Fibroblast of skin of abdomen (primary cell): ENCODE measurements around the gene RPS3.
A peak's percentile ranks its signal among the peaks of the same experiment; 100 is the strongest.

Experiments used
- DNase-seq: peaks from one replicate; pipeline ENCODE4 v3.0.0-alpha.2; 2013

Gene RPS3

GRCh38 chr11:75420224-75421034 lies 21.1 kb downstream of the RPS3 start:
- DNase-seq = no peak

- DNase-seq = no peak
These were observed 21.8 kb downstream of the RPS3 start for GRCh38 chr11:75421035-75421602.

DNA sequence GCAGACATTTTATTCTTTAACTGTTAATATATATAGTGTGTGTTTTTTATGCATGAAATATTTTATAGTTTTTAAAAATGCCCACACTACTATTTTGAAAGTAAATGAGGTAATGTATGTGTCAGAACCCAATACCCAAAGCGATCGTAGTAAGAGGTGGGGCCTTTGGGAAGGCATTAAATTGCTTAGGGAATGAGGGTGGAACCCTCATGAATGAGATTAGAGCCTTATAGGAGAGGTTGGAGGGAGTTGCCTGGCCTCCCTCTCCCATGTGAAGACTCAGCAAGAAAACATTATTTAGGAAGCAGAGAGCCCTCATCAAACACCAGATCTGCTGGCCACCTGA lies 22.6 kb downstream of the RPS3 start:
- DNase-seq = no peak

DNA sequence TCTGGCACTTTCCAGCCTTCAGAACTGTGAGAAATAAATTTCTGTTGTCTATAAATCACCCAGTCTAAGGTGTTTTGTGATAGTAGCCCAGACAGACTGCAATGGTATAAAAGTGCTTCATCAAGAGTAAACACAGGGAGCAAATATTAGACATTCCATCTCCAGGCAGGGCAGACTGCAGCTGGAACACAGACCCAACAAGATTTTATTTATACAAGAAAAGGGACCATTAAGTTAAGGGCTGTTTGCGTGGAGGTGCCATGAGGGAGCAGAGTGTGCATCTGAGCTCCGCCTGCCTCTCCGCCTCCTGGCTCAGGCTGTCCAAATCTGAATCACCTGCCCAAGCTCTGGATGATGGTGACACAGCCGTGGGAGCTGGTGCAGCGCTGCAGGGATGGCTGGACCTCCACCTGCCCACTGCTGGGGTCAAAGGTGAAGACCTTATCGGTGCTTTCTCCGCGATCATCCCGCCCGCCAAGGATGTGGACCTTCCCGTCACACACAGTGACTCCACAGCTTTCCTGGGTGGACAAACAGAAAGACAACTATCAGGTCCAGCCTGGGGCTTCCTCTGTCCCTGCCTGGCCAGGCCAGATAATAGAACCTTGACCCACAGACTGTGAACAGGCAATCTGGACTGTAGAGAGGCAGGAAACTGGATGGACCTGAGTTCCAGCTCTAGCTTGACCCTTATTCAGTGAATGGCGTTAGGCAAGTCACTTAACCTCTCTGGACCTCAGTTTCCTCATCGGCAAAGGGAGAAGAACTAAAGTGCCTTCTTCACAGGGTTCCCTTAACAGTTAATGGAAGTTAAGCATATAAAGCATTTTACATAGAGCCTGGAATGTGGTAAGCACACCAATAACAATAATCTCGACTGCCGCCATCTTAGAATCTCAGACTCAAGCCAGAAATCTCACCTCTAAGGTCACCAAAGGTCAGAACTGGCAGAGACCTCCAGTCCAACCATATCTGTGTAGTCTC lies 23.2 kb downstream of the RPS3 start:
- DNase-seq = no peak

DNA sequence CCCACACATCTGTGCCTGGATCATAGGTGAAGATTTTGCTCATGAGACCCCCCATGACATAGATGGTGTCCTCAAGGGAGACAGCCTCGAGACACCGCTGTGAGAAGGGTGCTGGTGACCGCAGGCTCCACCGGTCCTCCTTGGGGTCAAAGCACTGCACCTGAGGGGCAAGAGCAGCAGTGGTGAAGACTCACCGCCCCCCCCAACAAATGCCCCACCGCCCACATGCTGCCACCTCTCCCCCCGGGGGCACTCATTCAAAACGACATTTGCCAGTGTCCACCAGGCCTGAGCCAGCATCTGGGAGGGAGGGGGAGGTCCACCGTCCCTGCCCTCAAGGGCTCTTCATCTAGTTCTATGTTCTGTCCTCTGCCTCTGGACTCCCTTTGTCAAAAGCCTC lies 24.4 kb downstream of the RPS3 start:
- DNase-seq = no peak

- no peak for DNase-seq
These were observed 25.1 kb downstream of the RPS3 start for GRCh38 chr11:75424396-75424795.

DNA sequence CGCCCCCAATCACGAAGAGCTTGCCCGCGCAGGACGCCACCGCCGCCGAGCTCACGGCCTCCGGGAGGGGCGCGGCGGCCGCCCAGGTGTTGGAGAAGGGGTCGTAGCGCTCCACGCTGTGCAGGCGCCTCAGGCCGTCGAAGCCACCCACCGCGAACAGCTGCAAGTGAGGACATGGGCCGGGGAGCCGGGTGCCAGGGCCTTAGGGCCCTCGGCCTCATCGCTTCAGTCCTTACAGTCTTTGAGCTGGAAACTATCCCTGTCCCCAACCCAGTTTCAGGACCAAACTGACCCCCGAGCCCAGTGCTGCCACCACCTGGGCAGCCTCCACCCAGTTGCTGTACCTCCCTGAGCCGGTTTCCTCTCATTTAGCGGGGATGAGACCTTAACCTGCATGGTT lies 26.1 kb downstream of the RPS3 start:
- DNase-seq = no peak

- DNase-seq = no peak
These were observed 27.4 kb downstream of the RPS3 start for GRCh38 chr11:75426720-75427086.

GRCh38 chr11:75427181-75427580 lies 27.9 kb downstream of the RPS3 start:
- no peak for DNase-seq

GRCh38 chr11:75428281-75428724 lies 29.0 kb downstream of the RPS3 start:
- peak; percentile 89 for DNase-seq

DNA sequence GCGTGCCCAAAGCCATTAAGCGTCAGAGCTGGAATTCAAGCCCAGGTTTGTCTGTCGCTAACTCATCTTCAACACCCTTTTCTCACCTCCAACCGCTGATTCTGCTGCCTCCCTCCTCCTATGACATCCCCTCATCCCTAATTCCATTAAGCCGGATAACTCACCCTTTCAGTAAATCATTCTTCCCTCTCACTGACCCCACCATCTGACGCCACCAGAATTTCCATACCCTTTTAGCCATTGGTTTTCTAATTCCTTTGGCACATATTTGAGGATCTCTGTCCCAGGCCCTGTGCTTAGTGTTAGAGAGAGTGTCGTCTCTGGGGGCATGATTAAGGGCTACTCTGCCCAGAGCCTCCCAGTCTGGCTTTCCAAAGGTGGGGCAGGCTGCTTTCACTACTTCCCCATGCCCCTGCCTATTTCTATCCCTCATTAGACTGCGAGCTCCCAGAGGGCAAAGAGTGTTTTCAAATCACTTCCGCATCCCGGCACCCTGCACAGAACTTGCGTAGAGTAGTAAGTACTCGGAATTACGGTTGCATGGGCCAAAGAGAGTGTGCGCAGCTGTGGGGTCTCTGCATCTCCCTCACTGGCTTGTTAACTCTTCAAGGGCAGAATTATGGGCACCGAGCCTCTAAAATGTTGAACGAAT lies 29.8 kb downstream of the RPS3 start:
- DNase-seq = no peak

- DNase-seq = no peak
These were observed 30.3 kb downstream of the RPS3 start for GRCh38 chr11:75429641-75429901.

GRCh38 chr11:75429902-75430713 lies 30.8 kb downstream of the RPS3 start:
- DNase-seq = peak; percentile 72

GRCh38 chr11:75430714-75431532 lies 31.6 kb downstream of the RPS3 start:
- DNase-seq = no peak

DNA sequence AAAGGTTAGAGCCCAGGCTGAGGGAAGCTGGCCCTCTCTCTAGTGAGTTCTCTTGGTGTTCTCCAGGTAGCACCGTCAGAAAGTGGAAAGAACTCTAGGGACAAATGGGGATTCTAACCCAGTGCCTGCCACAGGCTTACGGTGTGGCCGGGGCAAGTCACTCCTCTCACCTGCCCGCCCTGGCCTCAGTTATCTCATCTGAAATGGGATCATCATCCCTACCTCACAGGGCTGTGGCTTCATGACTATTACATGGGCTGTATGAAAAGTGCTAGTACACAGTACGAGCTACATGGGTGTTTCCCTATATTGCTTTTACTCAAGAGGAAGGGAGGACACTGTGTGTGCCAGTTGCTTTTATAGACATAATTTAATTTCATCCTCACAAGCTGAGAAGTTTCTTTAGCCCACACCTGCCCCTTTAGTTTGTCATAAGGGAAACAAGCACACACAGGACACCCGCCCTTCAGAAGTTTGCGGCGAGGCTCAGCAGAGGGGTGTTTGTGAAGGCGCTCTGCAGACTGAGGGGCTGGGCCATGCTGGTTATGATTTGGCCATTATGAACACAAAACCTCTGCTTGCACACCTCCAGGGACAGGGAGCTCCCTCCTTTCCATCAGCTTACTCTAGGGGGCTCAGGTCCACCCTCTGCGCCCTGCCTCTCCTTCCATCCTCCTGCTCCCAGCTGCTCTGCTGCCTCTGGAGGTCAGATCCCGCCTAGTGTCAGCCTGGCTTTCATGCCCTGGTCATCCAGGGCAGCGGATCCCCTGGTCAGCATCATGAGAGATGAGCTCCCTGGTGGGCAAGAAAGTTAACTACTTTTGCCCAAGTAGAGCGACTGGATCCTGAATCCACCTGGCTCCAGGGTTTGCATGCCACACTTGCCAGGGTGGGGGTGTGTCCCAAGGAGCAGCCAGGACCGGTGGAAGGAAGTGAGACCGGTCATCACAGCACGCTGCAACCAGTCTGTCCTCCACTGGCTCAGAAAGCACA lies 32.5 kb downstream of the RPS3 start:
- no peak for DNase-seq

- DNase-seq = no peak
These were observed 33.6 kb downstream of the RPS3 start, which contains the start of gene KLHL35 for GRCh38 chr11:75432911-75433321. Gene KLHL35 (minus strand): TSS chr11:75433203. CDS start chr11:75430629, 2,574 bp downstream.

- DNase-seq = no peak
These were observed 34.1 kb downstream of the RPS3 start for GRCh38 chr11:75433443-75433842.

GRCh38 chr11:75434051-75434450 lies 34.7 kb downstream of the RPS3 start:
- no peak for DNase-seq

DNA sequence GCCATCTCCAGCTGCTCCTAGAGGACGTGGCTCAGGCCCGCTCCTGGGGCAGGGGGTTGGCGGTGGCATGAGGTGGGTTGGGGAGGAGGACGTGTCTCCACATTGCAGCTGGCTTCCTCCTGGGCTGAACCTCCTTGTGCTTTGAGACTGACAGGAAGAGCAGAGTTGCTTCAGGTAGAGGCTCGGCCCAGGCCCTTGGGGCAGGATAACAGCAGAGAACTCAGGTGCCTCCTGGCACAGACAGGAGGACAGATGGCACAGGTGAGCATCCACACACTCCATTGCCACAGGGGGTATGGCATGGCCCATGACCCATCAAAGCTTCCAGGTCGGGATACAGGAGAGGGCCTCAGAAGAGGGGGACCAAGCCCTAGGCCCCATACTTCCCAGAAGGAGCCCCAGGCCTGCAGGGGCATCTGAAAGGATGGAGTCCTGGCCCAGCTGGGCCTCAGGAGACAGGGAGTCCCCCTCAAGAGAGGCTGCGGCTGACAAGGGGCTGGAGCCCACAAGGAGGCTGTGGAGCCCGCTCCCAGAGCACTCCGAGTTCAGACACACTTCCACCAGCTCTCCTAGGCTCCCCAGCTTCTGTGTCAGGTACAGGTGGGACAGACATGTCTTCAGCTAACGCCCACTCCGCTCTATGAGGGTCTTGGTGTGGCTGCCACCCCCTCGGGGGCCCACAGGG lies 35.7 kb downstream of the RPS3 start:
- no peak for DNase-seq
